ENCODE data around the gene KIF21A. TPM values are rescaled to one million over a fixed set of nuclear protein-coding genes. Genes with fewer than 3 reads are reported as not detected.

The KIF21A gene
- polyA plus RNA-seq, 1 experiment, result 0.69 TPM

- no peak for TF ChIP-seq CTCF (IDR thresholded peaks at IDR 0.05; ENCODE audit: insufficient read depth, low read depth, low read length)
- Histone ChIP-seq H3K4me3 (ENCODE audit: low read depth, low read length) (no peak overlapping the region), H3K36me3 (ENCODE audit: control insufficient read depth, insufficient read depth, low read length) (no peaks in the 10 kb centered on the region), H3K27me3 (ENCODE audit: control insufficient read depth, insufficient read depth, low read length) (no peaks in the 10 kb centered on the region)
- DNase-seq (ENCODE audit: low read depth), result no peak
- CTCF ChIA-PET, result interaction anchor here (0.7 kb wide), 1 partner anchor 216 kb away, joined by 3 read pairs; no protein-coding TSS in a partner anchor
- POLR2A ChIA-PET, result no interaction called here
These were observed 74.0 kb downstream of the KIF21A start for GRCh38 chr12:39368891-39369290.

- ChIA-PET CTCF (no interaction called here), POLR2A (no interaction called here)
- H3K36me3 ChIP-seq (ENCODE audit: control insufficient read depth, insufficient read depth, low read length), result no peaks in the 10 kb centered on the region
- TF ChIP-seq CTCF (IDR thresholded peaks at IDR 0.05; ENCODE audit: insufficient read depth, low read depth, low read length), result no peak
- no peaks in the 10 kb centered on the region for H3K27me3 ChIP-seq (ENCODE audit: control insufficient read depth, insufficient read depth, low read length)
- peak; percentile 9 for DNase-seq (ENCODE audit: low read depth)
- H3K4me3 ChIP-seq (ENCODE audit: low read depth, low read length), result no peak overlapping the region
These were observed 74.8 kb downstream of the KIF21A start for GRCh38 chr12:39368096-39368495.

- no peak overlapping the region for H3K4me3 ChIP-seq (ENCODE audit: low read depth, low read length)
- H3K36me3 ChIP-seq (ENCODE audit: control insufficient read depth, insufficient read depth, low read length), result no peaks in the 10 kb centered on the region
- ChIA-PET POLR2A (no interaction called here), CTCF (no interaction called here)
- H3K27me3 ChIP-seq (ENCODE audit: control insufficient read depth, insufficient read depth, low read length), result no peaks in the 10 kb centered on the region
- no peak for DNase-seq (ENCODE audit: low read depth)
- no peak for TF ChIP-seq CTCF (IDR thresholded peaks at IDR 0.05; ENCODE audit: insufficient read depth, low read depth, low read length)
These were observed 75.4 kb downstream of the KIF21A start for GRCh38 chr12:39367494-39367893.

GRCh38 chr12:39365364-39366001, 77.4 kb downstream of the KIF21A start:
- H3K27me3 ChIP-seq (ENCODE audit: control insufficient read depth, insufficient read depth, low read length), result no peaks in the 10 kb centered on the region
- H3K4me3 ChIP-seq (ENCODE audit: low read depth, low read length), result no peak overlapping the region
- CTCF ChIA-PET, result interaction anchor here (0.7 to 1.2 kb wide), 4 partner anchors 9 to 179 kb away, joined by 3 to 4 read pairs (median 3); no protein-coding TSS in a partner anchor
- POLR2A ChIA-PET, result no interaction called here
- no peak for DNase-seq (ENCODE audit: low read depth)
- TF ChIP-seq CTCF (IDR thresholded peaks at IDR 0.05; ENCODE audit: insufficient read depth, low read depth, low read length), result no peak
- no peaks in the 10 kb centered on the region for H3K36me3 ChIP-seq (ENCODE audit: control insufficient read depth, insufficient read depth, low read length)

- DNase-seq (ENCODE audit: low read depth), result no peak
- Histone ChIP-seq H3K27me3 (ENCODE audit: control insufficient read depth, insufficient read depth, low read length) (no peaks in the 10 kb centered on the region), H3K4me3 (ENCODE audit: low read depth, low read length) (no peak overlapping the region), H3K36me3 (ENCODE audit: control insufficient read depth, insufficient read depth, low read length) (no peaks in the 10 kb centered on the region)
- ChIA-PET CTCF (no interaction called here), POLR2A (no interaction called here)
- no peak for TF ChIP-seq CTCF (IDR thresholded peaks at IDR 0.05; ENCODE audit: insufficient read depth, low read depth, low read length)
These were observed 78.7 kb downstream of the KIF21A start for GRCh38 chr12:39364196-39364595.
